HG02763 (cell line): ENCODE results near the gene BMERB1.

Experiments used
- ATAC-seq: cut with Tn5 transposase; IDR thresholded peaks from one replicate; pipeline ENCODE4 v1.9.1; 2021; ENCODE audit warnings: mild to moderate bottlenecking, moderate library complexity; ENCODE audit not compliant: unreplicated experiment

The BMERB1 gene

GRCh38 chr16:15493466-15494180, 59.2 kb downstream of the BMERB1 start:
- no peak for ATAC-seq

GRCh38 chr16:15494236-15494635, 59.8 kb downstream of the BMERB1 start:
- ATAC-seq, result no peak

- no peak for ATAC-seq
Observed at GRCh38 chr16:15495898-15496297, 61.5 kb downstream of the BMERB1 start.

- ATAC-seq, result no peak
Observed at GRCh38 chr16:15498427-15499175, 64.2 kb downstream of the BMERB1 start.

- ATAC-seq, result no peak
Observed at GRCh38 chr16:15502041-15502725, 67.8 kb downstream of the BMERB1 start.

- ATAC-seq, result no peak
Observed at GRCh38 chr16:15506441-15506840, 72.1 kb downstream of the BMERB1 start.

- no peak for ATAC-seq
Observed at GRCh38 chr16:15507301-15507958, 73.0 kb downstream of the BMERB1 start.

- no peak for ATAC-seq
Observed at GRCh38 chr16:15507959-15508627, 73.7 kb downstream of the BMERB1 start.

GRCh38 chr16:15509051-15509592, 74.7 kb downstream of the BMERB1 start:
- no peak for ATAC-seq

- no peak for ATAC-seq
Observed at GRCh38 chr16:15509593-15510535, 75.5 kb downstream of the BMERB1 start.

- no peak for ATAC-seq
Observed at GRCh38 chr16:15510992-15511391, 76.6 kb downstream of the BMERB1 start.

GRCh38 chr16:15511759-15512487, 77.5 kb downstream of the BMERB1 start:
- no peak for ATAC-seq

GRCh38 chr16:15513156-15513555, 78.8 kb downstream of the BMERB1 start:
- no peak for ATAC-seq

- ATAC-seq, result no peak
Observed at GRCh38 chr16:15515992-15516391, 81.6 kb downstream of the BMERB1 start.

GRCh38 chr16:15516609-15517008, 82.2 kb downstream of the BMERB1 start:
- no peak for ATAC-seq

- no peak for ATAC-seq
Observed at GRCh38 chr16:15517743-15518377, 83.5 kb downstream of the BMERB1 start.

- no peak for ATAC-seq
Observed at GRCh38 chr16:15518381-15519351, 84.3 kb downstream of the BMERB1 start.
